NCI-H2227 (cell line): ENCODE measurements around the gene YY1AP1.
A peak's percentile ranks its signal among the peaks of the same experiment; 100 is the strongest.
"Not testable (repeated sequence)": the region's sequence is repeated elsewhere in the genome, so short reads cannot be mapped to it uniquely, and the experiment has no call there.

Experiments used
- DNase-seq: peaks from one replicate; lab custom pipeline; 2025; ENCODE audit not compliant: unreplicated experiment; lab: John Stamatoyannopoulos, UW

The YY1AP1 gene

GRCh38 chr1:155688324-155689080 lies at the start of gene YY1AP1:
Gene YY1AP1 (minus strand): TSS chr1:155688774. CDS start chr1:155680436, 8,338 bp downstream.
- DNase-seq = peak; percentile 90

GRCh38 chr1:155729031-155729898 lies 40.7 kb upstream of the YY1AP1 start:
- DNase-seq = peak; percentile 84

GRCh38 chr1:155725142-155725541 lies 36.6 kb upstream of the YY1AP1 start:
- no peak for DNase-seq

- no peak for DNase-seq
Measured at GRCh38 chr1:155719703-155720102, 31.1 kb upstream of the YY1AP1 start.

- DNase-seq = not testable (repeated sequence)
Measured at GRCh38 chr1:155718524-155719115, 30.0 kb upstream of the YY1AP1 start.

- no peak for DNase-seq
Measured at GRCh38 chr1:155717041-155717440, 28.5 kb upstream of the YY1AP1 start.

GRCh38 chr1:155715777-155716176 lies 27.2 kb upstream of the YY1AP1 start:
- DNase-seq = peak; percentile 25

- DNase-seq = not testable (repeated sequence)
Measured at GRCh38 chr1:155715056-155715455, 26.5 kb upstream of the YY1AP1 start.

GRCh38 chr1:155713075-155713474 lies 24.5 kb upstream of the YY1AP1 start:
- no peak for DNase-seq

- DNase-seq = not testable (repeated sequence)
Measured at GRCh38 chr1:155712636-155713035, 24.1 kb upstream of the YY1AP1 start.

GRCh38 chr1:155711457-155711856 lies 22.9 kb upstream of the YY1AP1 start:
- not testable (repeated sequence) for DNase-seq

GRCh38 chr1:155709391-155709790 lies 20.8 kb upstream of the YY1AP1 start:
- DNase-seq = no peak

GRCh38 chr1:155706139-155706538 lies 17.6 kb upstream of the YY1AP1 start:
- no peak for DNase-seq

- DNase-seq = not testable (repeated sequence)
Measured at GRCh38 chr1:155704414-155704813, 15.8 kb upstream of the YY1AP1 start.

- DNase-seq = no peak
Measured at GRCh38 chr1:155703216-155703615, 14.6 kb upstream of the YY1AP1 start.

- DNase-seq = not testable (repeated sequence)
Measured at GRCh38 chr1:155701675-155702074, 13.1 kb upstream of the YY1AP1 start.

GRCh38 chr1:155699062-155699461 lies 10.5 kb upstream of the YY1AP1 start:
- DNase-seq = not testable (repeated sequence)

GRCh38 chr1:155698382-155699038 lies 9.9 kb upstream of the YY1AP1 start:
- no peak for DNase-seq

GRCh38 chr1:155697616-155698015 lies 9.0 kb upstream of the YY1AP1 start:
- DNase-seq = not testable (repeated sequence)

GRCh38 chr1:155697046-155697445 lies 8.5 kb upstream of the YY1AP1 start:
- DNase-seq = no peak

GRCh38 chr1:155696524-155696923 lies 8.0 kb upstream of the YY1AP1 start:
- DNase-seq = no peak
